ENCODE measurements around the gene IPCEF1. TPM values are rescaled to one million over a fixed set of nuclear protein-coding genes. Genes with fewer than 3 reads are reported as not detected.
A peak's percentile ranks its signal among the peaks of the same experiment; 100 is the strongest.

Gene IPCEF1
- 0.54 and 1.3 TPM in 2 replicates for total RNA-seq (ENCODE audit: low replicate concordance)

GRCh38 chr6:154356690-154357089, at the start of gene IPCEF1:
Gene IPCEF1 (minus strand): TSS chr6:154356803. CDS start chr6:154265947, 90,856 bp downstream.
- no peak for TF ChIP-seq CTCF (IDR thresholded peaks at IDR 0.05; ENCODE audit: insufficient read depth, low read length)
- DNase-seq (ENCODE audit: low read depth): no peak
- H3K4me3 ChIP-seq (ENCODE audit: low read depth, low read length): no peak within 1 kb of the TSS

- TF ChIP-seq CTCF (IDR thresholded peaks at IDR 0.05; ENCODE audit: insufficient read depth, low read length): no peak
- no peak for DNase-seq (ENCODE audit: low read depth)
- no peak overlapping the region for H3K4me3 ChIP-seq (ENCODE audit: low read depth, low read length)
Observed at GRCh38 chr6:154406301-154406700, 49.7 kb upstream of the IPCEF1 start.

- no peak for TF ChIP-seq CTCF (IDR thresholded peaks at IDR 0.05; ENCODE audit: insufficient read depth, low read length)
- no peak overlapping the region for H3K4me3 ChIP-seq (ENCODE audit: low read depth, low read length)
- peak; percentile 63 for DNase-seq (ENCODE audit: low read depth)
Observed at GRCh38 chr6:154404791-154405400, 48.3 kb upstream of the IPCEF1 start.

- DNase-seq (ENCODE audit: low read depth): peak; percentile 71
- H3K4me3 ChIP-seq (ENCODE audit: low read depth, low read length): no peak overlapping the region
- TF ChIP-seq CTCF (IDR thresholded peaks at IDR 0.05; ENCODE audit: insufficient read depth, low read length): no peak
Observed at GRCh38 chr6:154403788-154404187, 47.2 kb upstream of the IPCEF1 start.

GRCh38 chr6:154402081-154402780, 45.6 kb upstream of the IPCEF1 start:
- DNase-seq (ENCODE audit: low read depth): no peak
- H3K4me3 ChIP-seq (ENCODE audit: low read depth, low read length): no peak overlapping the region
- TF ChIP-seq CTCF (IDR thresholded peaks at IDR 0.05; ENCODE audit: insufficient read depth, low read length): no peak

GRCh38 chr6:154399097-154399496, 42.5 kb upstream of the IPCEF1 start:
- no peak overlapping the region for H3K4me3 ChIP-seq (ENCODE audit: low read depth, low read length)
- DNase-seq (ENCODE audit: low read depth): peak; percentile 62
- TF ChIP-seq CTCF (IDR thresholded peaks at IDR 0.05; ENCODE audit: insufficient read depth, low read length): no peak

All from fibroblast of the aortic adventitia (primary cell).